ENCODE data around the gene SLC2A3. TPM values are rescaled to one million over a fixed set of nuclear protein-coding genes. Genes with fewer than 3 reads are reported as not detected.
"Not testable (repeated sequence)": the region's sequence is repeated elsewhere in the genome, so short reads cannot be mapped to it uniquely, and the experiment has no call there.

SLC2A3 gene
- total RNA-seq, 8 experiments from 2014 or later, result 10.3 to 110 (median 54.6) TPM

- in situ Hi-C loops (cut with MboI; ENCODE audit: low pct_unique_long_range_greater_than_20kb in 2 of 9, low sequenced_read_pairs in 9 of 9, unreplicated experiment in 9 of 9), result no loop called here
- Histone ChIP-seq H3K27ac (peak overlapping the region; percentile 74 to 79), H3K4me3 (peak overlapping the region; percentile 34 to 43 (median 40)), H3K4me1 (replicated peaks in 1 of 2) (peaks cover 5 to 22% of the 10 kb centered on the region in 2 donors)
- WGBS, 10 experiments, result 0 to 10% (median 2%) methylated on average over 1 to 22 of the region's 49 CpGs
- peak; percentile 96 to 98 (median 97) for ATAC-seq (replicated peaks in 6 of 8)
Observed at GRCh38 chr12:7970475-7971252, 34.7 kb upstream of the SLC2A3 start.

DNA sequence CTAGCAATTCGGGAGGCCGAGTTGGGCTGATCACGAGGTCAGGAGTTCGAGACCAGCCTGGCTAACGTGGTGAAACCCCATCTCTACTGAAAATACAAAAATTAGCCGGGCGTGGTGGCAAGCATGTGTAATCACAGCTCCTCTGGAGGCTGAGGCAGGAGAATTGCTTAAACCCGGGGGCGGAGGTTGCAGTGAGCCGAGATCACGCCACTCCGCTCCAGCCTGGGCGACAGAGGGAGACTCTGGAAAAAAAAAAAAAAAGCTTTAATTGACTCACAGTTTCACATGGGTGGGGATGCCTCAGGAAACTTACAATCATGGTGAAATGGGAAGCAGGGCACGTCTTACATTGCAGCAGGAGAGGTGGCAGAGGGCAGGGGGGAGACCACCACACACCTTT is 30.6 kb upstream of the SLC2A3 start:
- Histone ChIP-seq H3K4me1 (replicated peaks in 1 of 2) (peaks cover 7 to 19% of the 10 kb centered on the region in 2 donors), H3K4me3 (no peak overlapping the region), H3K27ac (no peak overlapping the region)
- in situ Hi-C loops (cut with MboI; ENCODE audit: low pct_unique_long_range_greater_than_20kb in 2 of 9, low sequenced_read_pairs in 9 of 9, unreplicated experiment in 9 of 9), result no loop called here
- 68 to 100% (median 91%) methylated on average over 2 to 13 of the region's 14 CpGs; no CpG with 5 or more reads in 2 of the 10 experiments for WGBS, 10 experiments
- no peak for ATAC-seq (replicated peaks in 6 of 8)

GRCh38 chr12:7964669-7965068 is 28.7 kb upstream of the SLC2A3 start:
- WGBS, 10 experiments, result 60 to 100% (median 91%) methylated on average over 1 to 8 of the region's 9 CpGs; no CpG with 5 or more reads in 2 of the 10 experiments
- in situ Hi-C loops (cut with MboI; ENCODE audit: low pct_unique_long_range_greater_than_20kb in 2 of 9, low sequenced_read_pairs in 9 of 9, unreplicated experiment in 9 of 9); H3K4me3 ChIP-seq; H3K27ac ChIP-seq; ATAC-seq (replicated peaks in 6 of 8): not testable (repeated sequence)
- H3K4me1 ChIP-seq (replicated peaks in 1 of 2), result peaks cover 11 to 17% of the 10 kb centered on the region in 2 donors

- no peak for ATAC-seq (replicated peaks in 6 of 8)
- WGBS, 10 experiments, result 40 to 91% (median 79%) methylated on average over 1 to 12 of the region's 12 CpGs; no CpG with 5 or more reads in 1 of the 10 experiments
- in situ Hi-C loops (cut with MboI; ENCODE audit: low pct_unique_long_range_greater_than_20kb in 2 of 9, low sequenced_read_pairs in 9 of 9, unreplicated experiment in 9 of 9), result no loop called here
- H3K4me3 ChIP-seq, result peak overlapping the region; percentile 39 to 65 (median 43)
- H3K27ac ChIP-seq, result peak overlapping the region in 1 of 2 donors; percentile 75
- H3K4me1 ChIP-seq (replicated peaks in 1 of 2), result peaks cover 10 to 16% of the 10 kb centered on the region in 2 donors
Observed at GRCh38 chr12:7961395-7962178, 25.6 kb upstream of the SLC2A3 start.

DNA sequence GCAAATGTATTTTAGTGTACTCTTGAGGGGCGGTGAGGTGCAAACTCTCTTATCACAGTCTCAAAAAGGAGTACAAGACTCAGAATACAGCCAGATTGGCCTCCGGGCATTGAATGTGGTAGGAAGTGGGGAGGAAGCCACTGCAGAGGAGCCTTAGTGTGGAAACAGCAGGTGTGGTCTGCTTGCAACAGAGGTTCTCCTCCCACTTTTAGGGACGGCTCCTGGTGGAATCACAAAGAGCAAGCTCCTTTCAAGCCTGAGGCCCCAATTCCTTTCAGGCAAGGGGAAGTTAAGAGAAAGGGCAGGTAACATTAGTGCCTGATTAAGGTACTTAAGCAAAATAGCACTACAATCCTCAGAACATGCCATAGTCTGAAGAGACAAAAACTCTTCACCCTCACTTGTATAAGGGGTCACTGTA is 23.7 kb upstream of the SLC2A3 start:
- no peak overlapping the region for H3K27ac ChIP-seq
- ATAC-seq (replicated peaks in 6 of 8), result peak in 2 of 8 experiments; percentile 4 to 33
- in situ Hi-C loops (cut with MboI; ENCODE audit: low pct_unique_long_range_greater_than_20kb in 2 of 9, low sequenced_read_pairs in 9 of 9, unreplicated experiment in 9 of 9), result no loop called here
- H3K4me3 ChIP-seq, result no peak overlapping the region
- 27 to 83% (median 43%) methylated on average over 1 to 2 of the region's 3 CpGs; no CpG with 5 or more reads in 4 of the 10 experiments for WGBS, 10 experiments
- peaks cover 10 to 16% of the 10 kb centered on the region in 2 donors for H3K4me1 ChIP-seq (replicated peaks in 1 of 2)

DNA sequence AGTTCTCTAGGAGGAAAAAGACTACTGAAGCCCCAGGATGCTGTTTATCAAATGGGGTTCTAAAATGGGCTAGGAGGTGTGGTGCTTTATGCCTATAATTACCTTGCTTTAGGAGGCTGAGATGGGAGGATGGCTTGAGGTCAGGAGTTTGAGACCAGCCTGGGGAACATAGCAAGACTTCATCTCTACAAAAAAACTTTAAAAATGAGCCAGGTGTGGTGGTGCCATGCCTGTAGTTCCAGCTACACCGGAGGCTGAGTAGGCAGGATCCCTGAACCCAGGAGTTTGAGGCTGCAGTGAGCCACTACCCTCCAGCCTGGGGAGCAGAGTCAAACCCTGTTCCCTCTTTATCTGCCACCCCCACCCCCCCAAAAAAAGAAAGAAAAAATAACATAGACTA is 23.3 kb upstream of the SLC2A3 start:
- H3K4me1 ChIP-seq (replicated peaks in 1 of 2), result peaks cover 10 to 16% of the 10 kb centered on the region in 2 donors
- ATAC-seq (replicated peaks in 6 of 8), result no peak
- no peak overlapping the region for H3K4me3 ChIP-seq
- in situ Hi-C loops (cut with MboI; ENCODE audit: low pct_unique_long_range_greater_than_20kb in 2 of 9, low sequenced_read_pairs in 9 of 9, unreplicated experiment in 9 of 9), result no loop called here
- 60 to 100% (median 83%) methylated on average over 1 of the region's 1 CpG; no CpG with 5 or more reads in 7 of the 10 experiments for WGBS, 10 experiments
- H3K27ac ChIP-seq, result no peak overlapping the region

DNA sequence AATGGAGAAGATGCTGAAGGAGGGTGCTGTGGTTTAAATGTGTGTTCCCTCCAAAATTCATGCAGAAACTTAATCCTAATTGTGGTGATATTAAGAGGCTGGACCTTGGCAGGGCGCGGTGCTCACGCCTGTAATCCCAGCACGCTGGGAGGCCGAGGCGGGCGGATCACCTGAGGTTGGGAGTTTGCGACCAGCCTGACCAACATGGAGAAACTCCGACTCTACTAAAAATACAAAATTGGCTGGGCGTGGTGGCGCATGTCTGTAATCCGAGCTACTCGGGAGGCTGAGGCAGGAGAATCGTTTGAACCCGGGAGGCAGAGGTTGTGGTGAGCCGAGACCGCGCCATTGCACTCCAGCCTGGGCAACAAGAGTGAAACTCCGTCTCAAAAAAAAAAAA is 18.9 kb upstream of the SLC2A3 start:
- peaks cover 2 to 10% of the 10 kb centered on the region in 2 donors for H3K4me1 ChIP-seq (replicated peaks in 1 of 2)
- H3K27ac ChIP-seq; in situ Hi-C loops (cut with MboI; ENCODE audit: low pct_unique_long_range_greater_than_20kb in 2 of 9, low sequenced_read_pairs in 9 of 9, unreplicated experiment in 9 of 9); ATAC-seq (replicated peaks in 6 of 8); H3K4me3 ChIP-seq: not testable (repeated sequence)
- 90 to 100% (median 99%) methylated on average over 2 to 6 of the region's 19 CpGs; no CpG with 5 or more reads in 6 of the 10 experiments for WGBS, 10 experiments

DNA sequence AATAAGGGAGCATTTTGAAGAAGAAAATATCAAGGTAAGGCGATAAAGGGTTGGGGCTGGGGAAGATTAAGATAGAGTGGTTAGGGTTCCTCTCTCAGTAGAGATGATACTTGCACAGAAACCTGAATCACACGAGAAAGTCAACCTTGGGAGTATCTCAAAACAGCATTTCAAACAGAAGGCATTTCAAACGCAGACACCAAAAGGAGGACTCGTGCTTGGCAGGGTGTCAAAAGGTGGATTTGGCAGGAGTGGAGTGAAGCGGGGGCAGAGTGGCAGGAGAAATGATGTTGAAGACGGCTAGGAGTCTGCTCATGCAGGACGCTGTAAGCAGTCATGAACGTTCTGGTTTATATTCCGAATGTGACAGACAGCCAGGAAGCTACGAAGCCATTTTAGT is 18.4 kb upstream of the SLC2A3 start:
- H3K4me3 ChIP-seq; H3K4me1 ChIP-seq (replicated peaks in 1 of 2); ATAC-seq (replicated peaks in 6 of 8); H3K27ac ChIP-seq; in situ Hi-C loops (cut with MboI; ENCODE audit: low pct_unique_long_range_greater_than_20kb in 2 of 9, low sequenced_read_pairs in 9 of 9, unreplicated experiment in 9 of 9): not testable (repeated sequence)
- WGBS, 10 experiments, result no CpG with 5 or more reads among the region's 10 CpGs

- H3K4me1 ChIP-seq (replicated peaks in 1 of 2); ATAC-seq (replicated peaks in 6 of 8); in situ Hi-C loops (cut with MboI; ENCODE audit: low pct_unique_long_range_greater_than_20kb in 2 of 9, low sequenced_read_pairs in 9 of 9, unreplicated experiment in 9 of 9); H3K27ac ChIP-seq; H3K4me3 ChIP-seq: not testable (repeated sequence)
- WGBS, 10 experiments, result 83 to 100% (median 100%) methylated on average over 1 of the region's 2 CpGs; no CpG with 5 or more reads in 7 of the 10 experiments
Observed at GRCh38 chr12:7953912-7954311, 17.9 kb upstream of the SLC2A3 start.

DNA sequence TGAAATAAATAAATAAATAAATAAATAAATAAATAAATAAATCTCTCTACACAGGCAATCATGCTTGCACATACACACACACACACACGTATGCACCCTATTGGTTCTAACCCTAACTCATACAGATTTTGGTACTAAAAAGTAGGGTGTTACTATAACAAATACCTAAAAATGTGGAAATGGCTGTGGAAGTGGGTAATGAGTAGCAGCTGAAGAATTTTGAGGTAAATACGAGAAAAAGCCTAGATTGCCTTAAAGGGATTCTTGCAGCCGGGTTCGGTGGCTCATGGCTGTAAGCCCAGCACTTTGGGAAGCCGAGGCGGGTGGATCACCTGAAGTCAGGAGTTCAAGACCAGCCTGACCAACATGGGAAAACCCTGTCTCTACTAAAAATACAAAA is 15.7 kb upstream of the SLC2A3 start:
- WGBS, 10 experiments, result 0 to 100% (median 93%) methylated on average over 1 to 6 of the region's 6 CpGs; no CpG with 5 or more reads in 2 of the 10 experiments
- Histone ChIP-seq H3K4me3 (no peak overlapping the region), H3K4me1 (replicated peaks in 1 of 2) (no peaks in the 10 kb centered on the region), H3K27ac (no peak overlapping the region)
- in situ Hi-C loops (cut with MboI; ENCODE audit: low pct_unique_long_range_greater_than_20kb in 2 of 9, low sequenced_read_pairs in 9 of 9, unreplicated experiment in 9 of 9), result no loop called here
- ATAC-seq (replicated peaks in 6 of 8), result no peak

DNA sequence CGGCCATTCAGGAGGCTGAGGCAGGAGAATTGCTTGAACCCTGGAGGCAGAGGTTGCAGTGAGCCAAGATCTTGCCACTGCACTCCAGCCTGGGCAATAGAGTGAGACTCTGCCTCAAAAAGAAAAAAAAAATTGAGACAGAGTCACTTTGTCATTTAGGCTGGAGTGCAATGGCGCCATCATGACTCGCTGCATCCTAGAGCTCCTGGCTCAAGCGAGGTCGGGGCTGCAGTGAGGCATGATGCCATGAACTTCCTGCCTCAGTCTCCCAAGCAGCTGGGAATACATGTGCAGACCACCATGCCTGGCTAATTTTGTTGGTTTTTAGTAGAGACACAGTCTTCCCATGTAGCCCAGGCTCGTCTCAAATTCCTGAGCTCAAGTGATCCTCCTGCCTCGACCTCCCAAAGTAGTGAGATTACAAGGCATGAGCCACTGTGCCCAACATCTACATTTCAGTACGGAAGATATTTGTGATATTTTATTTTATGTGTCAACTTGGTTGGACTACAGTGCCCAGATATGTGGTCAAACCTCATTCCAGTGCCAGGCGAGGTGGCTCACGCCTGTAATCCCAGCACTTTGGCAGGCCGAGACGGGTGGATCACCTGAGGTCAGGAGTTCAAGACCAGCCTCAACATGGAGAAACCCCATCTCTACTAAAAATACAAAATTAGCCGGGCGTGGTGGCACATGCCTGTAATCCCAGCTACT is 14.4 kb upstream of the SLC2A3 start:
- ATAC-seq (replicated peaks in 6 of 8); H3K4me3 ChIP-seq; H3K27ac ChIP-seq; in situ Hi-C loops (cut with MboI; ENCODE audit: low pct_unique_long_range_greater_than_20kb in 2 of 9, low sequenced_read_pairs in 9 of 9, unreplicated experiment in 9 of 9); H3K4me1 ChIP-seq (replicated peaks in 1 of 2): not testable (repeated sequence)
- 63 to 100% (median 98%) methylated on average over 1 to 12 of the region's 14 CpGs; no CpG with 5 or more reads in 2 of the 10 experiments for WGBS, 10 experiments

DNA sequence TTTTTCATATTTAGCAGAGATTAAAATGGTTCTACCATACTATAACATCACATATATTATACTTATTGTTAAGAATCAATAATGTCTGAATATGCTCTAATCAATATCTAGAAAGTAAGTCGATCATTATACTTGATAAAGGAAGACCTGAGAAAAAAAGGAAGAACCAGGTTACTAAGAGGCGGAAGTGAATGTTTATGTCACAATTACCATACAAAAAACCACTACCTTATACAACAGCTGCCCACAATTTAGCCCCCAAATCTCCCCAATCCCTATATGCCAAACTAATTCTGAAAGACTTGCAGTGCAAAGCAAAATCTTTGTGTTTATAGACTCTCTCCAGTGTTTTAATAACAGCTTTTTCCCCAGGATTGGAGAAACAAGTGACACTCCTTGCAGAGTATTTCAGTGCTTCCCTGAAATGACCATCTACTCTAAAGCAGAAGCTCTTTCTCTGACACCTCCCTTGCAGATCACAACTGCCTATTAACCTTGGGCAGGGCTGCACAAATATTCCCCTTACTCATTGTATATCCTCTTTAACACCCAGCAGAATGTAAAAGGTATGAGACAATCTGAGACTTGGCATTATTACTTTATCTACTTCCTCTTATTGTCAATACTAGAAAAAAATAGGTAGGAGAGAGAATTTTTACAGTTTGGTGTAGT is 12.7 kb upstream of the SLC2A3 start:
- Histone ChIP-seq H3K4me1 (replicated peaks in 1 of 2) (no peaks in the 10 kb centered on the region), H3K27ac (no peak overlapping the region), H3K4me3 (no peak overlapping the region)
- WGBS, 10 experiments, result 67 to 100% (median 82%) methylated on average over 1 to 2 of the region's 2 CpGs; no CpG with 5 or more reads in 4 of the 10 experiments
- peak in 2 of 8 experiments; percentile 65 to 69 for ATAC-seq (replicated peaks in 6 of 8)
- in situ Hi-C loops (cut with MboI; ENCODE audit: low pct_unique_long_range_greater_than_20kb in 2 of 9, low sequenced_read_pairs in 9 of 9, unreplicated experiment in 9 of 9), result no loop called here
